Kidney epithelial cell (primary cell): ENCODE results near the gene AKT1. TPM values are rescaled to one million over a fixed set of nuclear protein-coding genes. Genes with fewer than 3 reads are reported as not detected.
A peak's percentile ranks its signal among the peaks of the same experiment; 100 is the strongest.

ENCODE experiments used
- DNase-seq: peaks from one replicate; pipeline ENCODE4 v3.0.0-alpha.2; 2010; ENCODE audit warnings: low read depth
- H3K27me3 ChIP-seq: 2 replicates; pipeline ENCODE4 v1.6.0; 2011; ENCODE audit warnings: low read length; ENCODE audit not compliant: control insufficient read depth, insufficient read depth
- H3K36me3 ChIP-seq: 2 replicates; pipeline ENCODE4 v1.5.1; 2011; ENCODE audit warnings: low read length; ENCODE audit not compliant: control insufficient read depth, insufficient read depth
- H3K4me3 ChIP-seq: 2 replicates; pipeline ENCODE4 v1.5.1; 2011; ENCODE audit warnings: low read depth, mild to moderate bottlenecking, control low read depth, low read length
- total RNA-seq: library from RNA; depleted of rRNA; stranded (reverse); fragments of >200 nt; gene quantifications from 2 replicates; pipeline ENCODE4 v1.2.3, GENCODE V29; 2015
- TF ChIP-seq, protein P1 (sequence below): IDR thresholded peaks from 2 replicates; pipeline ENCODE4 v1.5.1; 2011; ENCODE audit warnings: mild to moderate bottlenecking, moderate library complexity, low read length, control low read depth, inconsistent platforms; ENCODE audit not compliant: insufficient read depth, poor library complexity, severe bottlenecking

The AKT1 gene
- total RNA-seq, 1 donor from 2014 or later = 144 TPM

DNA sequence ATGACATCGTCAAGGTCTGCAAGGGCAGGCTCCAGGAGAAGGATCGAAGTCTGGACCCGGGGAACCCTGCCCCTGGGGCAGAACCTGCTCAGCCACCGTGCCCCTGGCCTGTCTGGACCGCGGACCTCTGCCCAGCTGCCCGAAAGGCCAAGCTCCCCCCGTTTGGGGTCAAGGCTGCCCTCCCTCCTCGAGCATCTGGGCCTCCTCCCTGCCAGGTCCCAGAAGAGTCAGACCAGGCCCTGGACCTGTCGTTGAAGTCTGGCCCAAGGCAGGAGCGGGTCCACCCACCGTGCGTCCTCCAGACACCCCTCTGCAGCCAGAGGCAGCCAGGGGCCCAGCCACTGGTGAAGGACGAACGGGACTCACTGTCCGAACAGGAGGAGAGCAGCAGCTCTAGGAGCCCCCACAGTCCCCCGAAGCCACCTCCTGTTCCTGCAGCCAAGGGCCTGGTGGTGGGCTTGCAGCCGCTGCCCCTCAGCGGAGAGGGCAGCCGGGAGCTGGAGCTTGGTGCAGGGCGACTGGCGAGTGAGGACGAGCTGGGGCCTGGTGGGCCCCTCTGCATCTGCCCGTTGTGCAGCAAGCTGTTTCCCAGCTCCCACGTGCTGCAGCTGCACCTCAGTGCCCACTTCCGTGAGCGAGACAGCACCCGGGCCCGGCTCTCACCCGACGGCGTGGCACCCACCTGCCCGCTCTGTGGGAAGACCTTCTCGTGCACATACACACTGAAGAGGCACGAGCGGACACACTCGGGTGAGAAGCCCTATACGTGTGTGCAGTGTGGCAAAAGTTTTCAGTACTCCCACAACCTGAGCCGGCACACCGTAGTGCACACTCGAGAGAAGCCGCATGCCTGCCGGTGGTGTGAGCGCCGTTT lies 6.2 kb upstream of the AKT1 start:
- H3K27me3 ChIP-seq = no peaks in the 10 kb centered on the region
- H3K4me3 ChIP-seq = peak overlapping the region; percentile 62
- DNase-seq = no peak
- H3K36me3 ChIP-seq = no peaks in the 10 kb centered on the region
- TF ChIP-seq, protein P1, sequence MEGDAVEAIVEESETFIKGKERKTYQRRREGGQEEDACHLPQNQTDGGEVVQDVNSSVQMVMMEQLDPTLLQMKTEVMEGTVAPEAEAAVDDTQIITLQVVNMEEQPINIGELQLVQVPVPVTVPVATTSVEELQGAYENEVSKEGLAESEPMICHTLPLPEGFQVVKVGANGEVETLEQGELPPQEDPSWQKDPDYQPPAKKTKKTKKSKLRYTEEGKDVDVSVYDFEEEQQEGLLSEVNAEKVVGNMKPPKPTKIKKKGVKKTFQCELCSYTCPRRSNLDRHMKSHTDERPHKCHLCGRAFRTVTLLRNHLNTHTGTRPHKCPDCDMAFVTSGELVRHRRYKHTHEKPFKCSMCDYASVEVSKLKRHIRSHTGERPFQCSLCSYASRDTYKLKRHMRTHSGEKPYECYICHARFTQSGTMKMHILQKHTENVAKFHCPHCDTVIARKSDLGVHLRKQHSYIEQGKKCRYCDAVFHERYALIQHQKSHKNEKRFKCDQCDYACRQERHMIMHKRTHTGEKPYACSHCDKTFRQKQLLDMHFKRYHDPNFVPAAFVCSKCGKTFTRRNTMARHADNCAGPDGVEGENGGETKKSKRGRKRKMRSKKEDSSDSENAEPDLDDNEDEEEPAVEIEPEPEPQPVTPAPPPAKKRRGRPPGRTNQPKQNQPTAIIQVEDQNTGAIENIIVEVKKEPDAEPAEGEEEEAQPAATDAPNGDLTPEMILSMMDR = no peak

- TF ChIP-seq, protein P1 = no peak
- H3K36me3 ChIP-seq = no peaks in the 10 kb centered on the region
- DNase-seq = no peak
- no peaks in the 10 kb centered on the region for H3K27me3 ChIP-seq
- peak within 1 kb of the TSS; percentile 62 for H3K4me3 ChIP-seq
Observed at GRCh38 chr14:104800771-104801519, 5.4 kb upstream of the AKT1 start, which contains the start of gene ZBTB42. ZBTB42 (plus strand) TSS chr14:104801101; CDS start chr14:104801198, 97 bp downstream.

DNA sequence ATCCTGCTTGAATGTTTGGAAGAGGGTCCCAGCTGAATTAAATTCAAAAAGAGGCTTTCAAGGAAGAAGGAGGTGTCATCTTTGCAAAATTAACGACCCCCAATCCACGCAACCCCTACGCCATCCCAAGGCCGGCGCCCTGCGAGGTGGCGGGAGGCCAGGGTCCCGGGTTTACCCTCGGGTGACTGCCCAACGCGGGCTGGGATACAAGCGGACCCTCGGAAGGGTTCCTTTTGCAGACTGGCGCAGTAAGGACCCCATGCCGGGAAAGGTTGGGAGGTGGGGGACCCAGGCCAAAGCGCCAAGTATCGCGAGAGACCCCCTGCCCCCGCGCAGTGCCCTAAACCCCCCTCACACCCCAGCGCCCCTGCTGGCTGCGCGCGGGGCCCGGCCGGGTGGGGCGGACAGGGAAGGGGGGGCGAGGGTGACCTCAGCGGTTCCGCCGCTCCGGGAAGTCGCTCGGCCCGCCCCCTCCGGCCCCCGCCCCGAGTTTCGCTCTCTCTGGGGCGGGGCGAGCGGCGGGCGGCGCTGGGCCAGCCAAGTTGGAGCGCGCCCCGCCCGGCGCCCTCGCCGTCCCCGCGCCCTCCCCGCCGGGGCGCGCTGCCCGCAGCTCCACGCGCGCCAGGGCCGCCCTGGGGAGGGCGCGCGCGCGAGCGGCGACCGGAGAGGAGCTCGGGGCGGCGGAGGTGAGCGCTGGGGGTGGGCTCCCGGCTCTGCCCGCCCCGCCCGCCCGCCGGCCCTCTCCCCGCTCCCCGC lies 4.6 kb upstream of the AKT1 start:
- TF ChIP-seq, protein P1 = peak; percentile 34
- DNase-seq = no peak

GRCh38 chr14:104799244-104800014 lies 3.9 kb upstream of the AKT1 start:
- H3K27me3 ChIP-seq = no peaks in the 10 kb centered on the region
- TF ChIP-seq, protein P1 = peak; percentile 49
- no peak for DNase-seq
- H3K4me3 ChIP-seq = peak overlapping the region; percentile 62
- H3K36me3 ChIP-seq = no peaks in the 10 kb centered on the region

More for the DNA sequence above, 4.6 kb upstream of the AKT1 start:
- Histone ChIP-seq H3K4me3 (peak overlapping the region; percentile 62), H3K27me3 (no peaks in the 10 kb centered on the region), H3K36me3 (no peaks in the 10 kb centered on the region)
